Stimulated activated naive CD8-positive, alpha-beta T cell treated with anti-CD3 and anti-CD28 coated beads, Interleukin-15, Interleukin-2, amounts not matched to agents 100 ng/mL and 50 ng/mL, for 24 hours (primary cell): ENCODE data around the gene PIGB.
A peak's percentile ranks its signal among the peaks of the same experiment; 100 is the strongest.
"Not testable (repeated sequence)": the region's sequence is repeated elsewhere in the genome, so short reads cannot be mapped to it uniquely, and the experiment has no call there.

Source experiments
- H3K27ac Mint-ChIP-seq: one replicate; pipeline ENCODE4 v1.8.0; 2021; ENCODE audit warnings: mild to moderate bottlenecking, mixed read lengths
- H3K27me3 Mint-ChIP-seq: one replicate; pipeline ENCODE4 v1.8.0; 2021; ENCODE audit warnings: mixed read lengths
- H3K36me3 Mint-ChIP-seq: one replicate; pipeline ENCODE4 v1.8.0; 2021; ENCODE audit warnings: low read depth, mixed read lengths
- H3K4me1 Mint-ChIP-seq: one replicate; pipeline ENCODE4 v1.8.0; 2021; ENCODE audit warnings: low read depth, mixed read lengths
- H3K4me3 Mint-ChIP-seq: one replicate; pipeline ENCODE4 v1.8.0; 2021; ENCODE audit warnings: mild to moderate bottlenecking, mixed read lengths
- H3K9me3 Mint-ChIP-seq: one replicate; pipeline ENCODE4 v1.8.0; 2021; ENCODE audit warnings: mixed read lengths

PIGB gene

DNA sequence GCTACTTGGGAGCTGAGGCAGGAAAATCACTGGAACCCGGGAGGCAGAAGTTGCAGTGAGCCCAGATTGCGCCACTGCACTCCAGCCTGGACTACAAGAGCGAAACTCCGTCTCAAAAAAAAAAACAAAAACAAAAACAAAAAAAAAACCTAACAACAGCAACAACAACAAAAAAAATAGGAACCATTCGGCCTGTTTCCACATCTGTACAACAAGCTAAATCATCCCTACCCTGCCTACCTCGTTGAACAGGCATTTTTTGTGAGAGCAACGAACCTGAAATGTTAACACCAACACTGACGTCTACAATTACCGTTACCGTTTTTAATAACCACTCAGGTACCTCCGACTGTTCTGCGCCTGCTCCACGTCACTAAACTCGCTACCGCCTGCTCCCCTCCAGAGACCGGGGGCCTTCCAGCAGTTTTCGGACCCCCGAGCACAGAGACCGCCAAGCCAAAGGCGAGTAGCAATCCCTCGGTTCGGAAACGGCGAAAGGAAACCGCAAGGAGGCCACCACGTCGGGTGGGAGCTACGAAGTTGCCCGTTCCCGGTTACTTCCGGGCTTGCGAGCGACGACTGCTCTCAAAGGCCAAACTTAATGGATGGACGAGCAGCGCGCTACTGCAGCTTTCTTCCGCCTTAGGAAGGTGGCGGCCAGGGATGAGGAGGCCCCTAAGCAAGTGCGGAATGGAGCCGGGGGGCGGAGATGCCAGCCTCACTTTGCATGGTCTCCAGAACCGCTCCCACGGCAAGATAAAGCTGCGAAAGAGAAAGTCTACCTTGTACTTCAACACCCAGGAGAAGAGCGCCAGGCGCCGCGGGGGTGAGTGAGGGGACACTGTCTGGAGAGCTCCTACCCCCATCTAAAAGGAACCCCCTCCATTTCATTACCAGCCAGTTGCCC is at the start of gene PIGB, which contains the start of gene PIGBOS1:
PIGB (plus strand) TSS at position 635 of the 907 bp plus-strand sequence; CDS start at position 664, 29 bp downstream.
PIGBOS1 (minus strand) TSS at position 536 of the 907 bp plus-strand sequence. CDS start 1,331 bp downstream, outside the sequence.
- Mint-ChIP-seq H3K4me3 (peak within 1 kb of the TSS; percentile 95), H3K27me3 (no peaks in the 10 kb centered on the region), H3K36me3 (peaks cover 35% of the 10 kb centered on the region), H3K9me3 (no peaks in the 10 kb centered on the region), H3K27ac (peak within 1 kb of the TSS; percentile 98), H3K4me1 (peaks cover 75% of the 10 kb centered on the region)

GRCh38 chr15:55270291-55270690 is 48.7 kb upstream of the PIGB start:
- no peaks in the 10 kb centered on the region for H3K9me3 Mint-ChIP-seq
- H3K27me3 Mint-ChIP-seq, result no peaks in the 10 kb centered on the region
- peaks cover 94% of the 10 kb centered on the region for H3K4me1 Mint-ChIP-seq
- peak overlapping the region; percentile 56 for H3K4me3 Mint-ChIP-seq
- peak overlapping the region; percentile 85 for H3K27ac Mint-ChIP-seq
- H3K36me3 Mint-ChIP-seq, result peaks cover 78% of the 10 kb centered on the region

GRCh38 chr15:55276324-55276723 is 42.7 kb upstream of the PIGB start:
- Mint-ChIP-seq H3K36me3 (peaks cover 61% of the 10 kb centered on the region), H3K27ac (peak overlapping the region; percentile 92), H3K9me3 (no peaks in the 10 kb centered on the region), H3K4me1 (peaks cover 94% of the 10 kb centered on the region), H3K27me3 (no peaks in the 10 kb centered on the region), H3K4me3 (peak overlapping the region; percentile 56)

- Mint-ChIP-seq H3K9me3 (no peaks in the 10 kb centered on the region), H3K4me1 (peaks cover 94% of the 10 kb centered on the region), H3K4me3 (peak overlapping the region; percentile 56), H3K27me3 (no peaks in the 10 kb centered on the region), H3K27ac (peak overlapping the region; percentile 92), H3K36me3 (peaks cover 62% of the 10 kb centered on the region)
These were observed 41.9 kb upstream of the PIGB start for GRCh38 chr15:55277116-55277564.

DNA sequence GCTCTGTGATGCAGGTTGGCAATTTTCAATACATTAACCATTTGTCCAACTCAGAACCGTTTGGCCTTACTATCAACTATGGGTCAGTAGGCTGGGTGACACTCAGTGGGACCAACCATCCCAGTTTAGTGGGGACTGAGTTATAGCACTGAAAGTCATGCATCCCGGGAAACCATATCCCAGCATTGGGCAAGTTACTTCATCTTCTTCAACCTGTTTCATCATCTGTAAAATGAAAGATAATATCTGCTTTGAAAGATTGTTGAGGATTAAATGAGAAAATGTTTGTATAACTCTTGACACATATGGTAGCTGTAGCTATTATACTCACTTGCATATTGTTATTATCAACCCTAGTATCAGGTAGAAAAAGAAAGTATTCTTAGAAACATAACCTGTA is 41.3 kb upstream of the PIGB start:
- peak overlapping the region; percentile 92 for H3K27ac Mint-ChIP-seq
- H3K9me3 Mint-ChIP-seq, result no peaks in the 10 kb centered on the region
- H3K4me1 Mint-ChIP-seq, result peaks cover 94% of the 10 kb centered on the region
- peak overlapping the region; percentile 56 for H3K4me3 Mint-ChIP-seq
- peaks cover 58% of the 10 kb centered on the region for H3K36me3 Mint-ChIP-seq
- H3K27me3 Mint-ChIP-seq, result no peaks in the 10 kb centered on the region

GRCh38 chr15:55279100-55279745 is 39.8 kb upstream of the PIGB start:
- no peaks in the 10 kb centered on the region for H3K9me3 Mint-ChIP-seq
- H3K4me3 Mint-ChIP-seq, result peak overlapping the region; percentile 69
- H3K36me3 Mint-ChIP-seq, result peaks cover 52% of the 10 kb centered on the region

GRCh38 chr15:55279746-55280351 is 39.2 kb upstream of the PIGB start:
- Mint-ChIP-seq H3K4me1 (peaks cover 100% of the 10 kb centered on the region), H3K27ac (peak overlapping the region; percentile 92), H3K9me3 (no peaks in the 10 kb centered on the region), H3K4me3 (peak overlapping the region; percentile 69), H3K27me3 (no peaks in the 10 kb centered on the region), H3K36me3 (peaks cover 57% of the 10 kb centered on the region)

More at GRCh38 chr15:55279100-55279745, 39.8 kb upstream of the PIGB start:
- peaks cover 95% of the 10 kb centered on the region for H3K4me1 Mint-ChIP-seq
- no peaks in the 10 kb centered on the region for H3K27me3 Mint-ChIP-seq
- peak overlapping the region; percentile 92 for H3K27ac Mint-ChIP-seq

DNA sequence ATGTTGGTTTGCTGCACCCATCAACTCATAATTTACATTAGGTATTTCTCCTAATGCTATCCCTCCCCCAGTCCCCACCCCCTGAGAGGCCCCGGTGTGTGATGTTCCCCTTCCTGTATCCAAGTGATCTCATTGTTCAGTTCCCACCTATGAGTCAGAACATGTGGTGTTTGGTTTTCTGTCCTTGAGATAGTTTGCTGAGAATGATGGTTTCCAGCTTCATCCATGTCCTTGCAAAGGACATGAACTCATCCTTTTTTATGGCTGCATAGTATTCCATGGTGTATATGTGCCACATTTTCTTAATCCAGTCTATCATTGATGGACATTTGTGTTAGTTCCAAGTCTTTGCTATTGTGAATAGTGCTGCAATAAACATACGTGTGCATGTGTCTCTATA is 38.4 kb upstream of the PIGB start:
- Mint-ChIP-seq H3K36me3 (peaks cover 57% of the 10 kb centered on the region), H3K27ac (peak overlapping the region; percentile 91), H3K4me3 (peak overlapping the region; percentile 65), H3K4me1 (peaks cover 100% of the 10 kb centered on the region)
- not testable (repeated sequence) for H3K27me3 Mint-ChIP-seq, H3K9me3 Mint-ChIP-seq

DNA sequence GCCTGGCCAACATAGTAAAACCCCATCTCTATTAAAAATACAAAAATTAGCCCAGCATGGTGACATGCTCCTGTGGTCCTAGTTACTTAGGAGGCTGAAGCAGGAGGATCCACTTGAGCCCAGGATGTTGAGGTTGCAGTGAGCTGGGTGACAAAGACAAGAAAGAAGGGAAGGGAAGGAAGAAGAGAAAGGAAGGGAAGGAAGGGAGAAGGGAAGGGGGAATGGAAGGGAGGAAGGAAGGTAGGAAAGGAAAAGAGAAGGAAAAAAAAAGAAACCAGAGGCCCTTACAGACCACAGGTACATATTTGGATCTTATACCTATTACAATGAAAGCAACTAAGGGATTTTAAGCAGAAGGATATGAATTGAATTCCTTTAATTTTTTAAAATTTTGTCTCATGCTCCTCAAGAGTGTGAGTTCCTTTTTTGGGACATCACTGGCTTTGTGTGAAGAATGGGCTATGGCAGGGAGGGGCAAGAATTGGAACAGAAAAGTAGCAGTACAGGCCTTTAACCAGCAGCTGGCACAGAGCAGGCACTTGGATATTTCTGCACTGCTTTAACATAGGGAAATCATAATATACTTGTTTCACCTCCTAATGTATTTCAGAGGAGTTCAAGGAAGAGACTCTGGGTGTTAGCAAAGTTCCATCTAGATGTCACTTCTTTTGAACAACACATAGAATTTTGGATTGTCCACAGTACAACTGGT is 37.3 kb upstream of the PIGB start:
- Mint-ChIP-seq H3K9me3 (no peaks in the 10 kb centered on the region), H3K27ac (peak overlapping the region; percentile 94), H3K27me3 (no peaks in the 10 kb centered on the region), H3K4me3 (peak overlapping the region; percentile 70), H3K36me3 (peaks cover 64% of the 10 kb centered on the region), H3K4me1 (peaks cover 100% of the 10 kb centered on the region)

DNA sequence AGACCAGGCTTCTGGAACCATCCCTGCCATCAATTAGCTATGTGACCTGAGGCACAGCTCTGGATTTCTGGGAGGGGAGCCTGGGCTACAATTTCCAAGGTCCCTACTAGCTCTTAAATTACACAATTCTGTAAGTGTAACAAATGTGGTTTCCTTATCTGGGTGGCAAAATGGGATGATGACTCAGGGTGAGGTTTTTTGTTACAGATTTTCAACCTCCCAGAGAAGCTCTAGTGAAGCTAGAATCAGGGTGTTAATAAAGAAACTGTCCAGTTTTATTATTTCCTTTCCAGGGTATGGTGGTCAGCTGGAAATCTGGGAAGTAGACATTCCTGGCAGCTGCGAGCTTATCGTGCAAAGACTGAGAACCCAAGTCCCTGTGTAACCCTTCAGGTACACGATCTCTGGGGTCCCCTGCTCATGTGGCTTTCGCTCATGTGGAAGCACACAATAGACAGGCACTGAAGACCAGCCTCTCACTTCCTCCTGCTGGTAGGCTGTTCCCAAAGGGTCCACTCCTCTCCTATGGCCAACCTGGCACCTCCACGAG is 36.7 kb upstream of the PIGB start:
- H3K4me1 Mint-ChIP-seq, result peaks cover 99% of the 10 kb centered on the region
- H3K4me3 Mint-ChIP-seq, result peak overlapping the region; percentile 70
- H3K27me3 Mint-ChIP-seq, result no peaks in the 10 kb centered on the region
- no peaks in the 10 kb centered on the region for H3K9me3 Mint-ChIP-seq
- H3K36me3 Mint-ChIP-seq, result peaks cover 68% of the 10 kb centered on the region
- peak overlapping the region; percentile 94 for H3K27ac Mint-ChIP-seq

GRCh38 chr15:55283379-55284147 is 35.5 kb upstream of the PIGB start:
- Mint-ChIP-seq H3K4me1 (peaks cover 99% of the 10 kb centered on the region), H3K4me3 (peak overlapping the region; percentile 70), H3K27me3 (no peaks in the 10 kb centered on the region), H3K9me3 (no peaks in the 10 kb centered on the region), H3K27ac (peak overlapping the region; percentile 94), H3K36me3 (peaks cover 70% of the 10 kb centered on the region)

DNA sequence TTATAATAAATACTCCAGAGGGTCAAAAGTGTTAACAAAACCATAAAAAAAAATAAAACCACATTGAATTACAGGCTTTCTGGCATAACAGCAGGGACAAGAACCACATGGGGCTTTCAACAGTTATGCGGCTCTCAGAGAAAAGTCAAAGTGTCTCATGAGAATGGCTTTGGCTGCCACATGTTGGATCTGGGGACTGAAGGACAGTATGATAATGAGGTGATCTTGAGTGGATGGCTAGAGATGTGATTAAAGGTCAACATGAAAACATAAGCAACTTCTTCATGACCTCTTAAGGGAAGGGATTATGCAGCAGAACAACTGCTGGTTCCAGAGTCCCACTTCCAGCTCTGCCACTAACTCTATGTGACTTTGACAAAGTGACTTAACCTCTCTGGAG is 34.6 kb upstream of the PIGB start:
- peak overlapping the region; percentile 96 for H3K4me3 Mint-ChIP-seq
- no peaks in the 10 kb centered on the region for H3K9me3 Mint-ChIP-seq
- peak overlapping the region; percentile 45 for H3K27ac Mint-ChIP-seq
- peaks cover 69% of the 10 kb centered on the region for H3K36me3 Mint-ChIP-seq
- peaks cover 94% of the 10 kb centered on the region for H3K4me1 Mint-ChIP-seq
- no peaks in the 10 kb centered on the region for H3K27me3 Mint-ChIP-seq

DNA sequence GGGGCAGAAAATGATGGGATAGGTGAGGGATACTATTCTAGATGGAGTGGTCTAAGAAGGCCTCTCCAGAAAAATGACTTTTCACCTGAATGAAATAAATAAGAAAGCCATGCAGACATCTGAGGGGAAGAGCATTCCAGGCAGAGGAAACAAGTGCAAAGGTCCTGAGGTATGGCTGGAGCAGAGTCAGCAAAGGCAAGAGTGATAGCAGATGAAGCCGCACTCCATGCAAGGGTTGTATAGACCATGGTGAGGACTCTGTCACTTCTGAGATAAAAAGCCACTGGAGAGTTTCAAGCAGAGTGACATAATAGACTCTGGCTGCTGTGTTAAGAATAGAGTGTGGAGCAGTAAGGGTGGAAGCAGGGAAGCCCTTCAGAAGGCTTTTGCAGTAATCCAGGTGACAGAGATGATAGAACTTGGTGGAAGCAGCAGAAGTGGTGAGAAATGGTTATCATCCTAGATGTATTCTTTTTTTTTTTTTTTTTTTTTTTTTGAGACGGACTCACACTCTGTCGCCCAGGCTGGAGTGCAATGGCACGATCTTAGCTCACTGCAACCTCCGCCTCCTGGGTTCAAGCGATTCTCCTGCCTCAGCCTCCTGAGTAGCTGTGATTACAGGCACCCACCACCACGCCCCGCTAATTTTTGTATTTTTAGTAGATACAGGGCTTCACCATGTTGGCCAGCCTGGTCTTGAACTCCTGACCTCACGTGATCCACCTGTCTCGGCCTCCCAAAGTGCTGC is 32.4 kb upstream of the PIGB start:
- not testable (repeated sequence) for H3K9me3 Mint-ChIP-seq
- H3K4me3 Mint-ChIP-seq, result peak overlapping the region; percentile 96
- peaks cover 78% of the 10 kb centered on the region for H3K4me1 Mint-ChIP-seq

More for the DNA sequence above, 32.4 kb upstream of the PIGB start:
- Mint-ChIP-seq H3K27ac (peak overlapping the region; percentile 63), H3K36me3 (peaks cover 59% of the 10 kb centered on the region)
- H3K27me3 Mint-ChIP-seq, result not testable (repeated sequence)
